Vagina (tissue), 2 donors: ENCODE data around the gene FARP2. TPM values are rescaled to one million over a fixed set of nuclear protein-coding genes. Genes with fewer than 3 reads are reported as not detected.

Experiments
- DNase-seq, 2 donors: peaks; one replicate each; pipeline ENCODE4 v3.0.0-alpha.2; 2017; ENCODE audit errors: extremely low spot score in 2 of 2
- H3K27ac ChIP-seq: fragments of 200-600 bp; sonication (generic); one replicate; pipeline ENCODE4 v1.5.1; 2019
- H3K27me3 ChIP-seq: fragments of 200-600 bp; sonication (generic); one replicate; pipeline ENCODE4 v1.5.1; 2019
- H3K36me3 ChIP-seq, 2 donors: fragments of 200-600 bp; sonication (generic); one replicate each; pipeline ENCODE4 v1.5.1; 2017 to 2019
- H3K4me1 ChIP-seq: fragments of 200-600 bp; sonication (generic); one replicate; pipeline ENCODE4 v1.5.1; 2019
- H3K4me3 ChIP-seq, 2 donors: fragments of 200-600 bp; sonication (generic); 1 replicate in 1 of 2; 2 replicates in 1 of 2; pipeline ENCODE4 v1.5.1; 2016 to 2019
- H3K9me3 ChIP-seq: fragments of 200-600 bp; sonication (generic); one replicate; pipeline ENCODE4 v1.5.1; 2019
- CTCF ChIP-seq, 3 experiments: fragments of 450-650 bp in 2 of 3; fragments of 200-600 bp in 1 of 3; sonication (generic) in 1 of 3; IDR thresholded peaks; one replicate each; pipeline ENCODE4 v1.5.1; 2017 to 2019; ENCODE audit warnings: antibody characterized with exemption in 3 of 3, mild to moderate bottlenecking in 2 of 3, moderate library complexity in 2 of 3
- POLR2A ChIP-seq, 2 donors: fragments of 450-650 bp; IDR thresholded peaks; one replicate each; pipeline ENCODE4 v1.6.1; 2017; ENCODE audit warnings: antibody characterized with exemption in 2 of 2, mild to moderate bottlenecking in 2 of 2, moderate library complexity in 2 of 2
- POLR2AphosphoS5 ChIP-seq, 2 donors: sonication (generic); formaldehyde crosslinking; IDR thresholded peaks; one replicate each; pipeline ENCODE4 v1.9.0; 2017; ENCODE audit warnings: antibody characterized with exemption in 2 of 2, mild to moderate bottlenecking in 2 of 2, low read depth in 1 of 2; ENCODE audit not compliant: insufficient read depth in 1 of 2
- intact Hi-C: fragments of 100-400 bp; cut with DNase I; formaldehyde crosslinking; loops from one replicate; pipeline ENCODE4 v1.15.1; 2023
- total RNA-seq: library from RNA; depleted of rRNA; stranded (reverse); fragments of >200 nt; gene quantifications from one replicate; pipeline ENCODE4 v1.2.3, GENCODE V29; 2016

FARP2 gene
- total RNA-seq, 1 donor from 2014 or later: 32.9 TPM

- no peak overlapping the region for H3K27ac ChIP-seq
- H3K27me3 ChIP-seq: no peaks in the 10 kb centered on the region
- intact Hi-C loops: no loop called here
- no peak for DNase-seq
- H3K4me3 ChIP-seq: no peak overlapping the region
- no peaks in the 10 kb centered on the region for H3K9me3 ChIP-seq
- TF ChIP-seq POLR2AphosphoS5 (IDR thresholded peaks at IDR 0.05; ENCODE audit: insufficient read depth in 1 of 2, low read depth in 1 of 2) (no peak), CTCF (IDR thresholded peaks at IDR 0.05) (no peak), POLR2A (IDR thresholded peaks at IDR 0.05) (no peak)
- peaks cover 18% of the 10 kb centered on the region for H3K4me1 ChIP-seq
- peaks cover 0 to 12% of the 10 kb centered on the region in 2 donors for H3K36me3 ChIP-seq
Observed at GRCh38 chr2:241500431-241500975, 144.4 kb downstream of the FARP2 start.

GRCh38 chr2:241501099-241501541, 145.0 kb downstream of the FARP2 start:
- TF ChIP-seq POLR2A (IDR thresholded peaks at IDR 0.05) (no peak), POLR2AphosphoS5 (IDR thresholded peaks at IDR 0.05; ENCODE audit: insufficient read depth in 1 of 2, low read depth in 1 of 2) (no peak), CTCF (IDR thresholded peaks at IDR 0.05) (no peak)
- H3K9me3 ChIP-seq: no peaks in the 10 kb centered on the region
- intact Hi-C loops: no loop called here
- H3K4me1 ChIP-seq: peaks cover 24% of the 10 kb centered on the region
- peaks cover 0 to 6% of the 10 kb centered on the region in 2 donors for H3K36me3 ChIP-seq
- no peaks in the 10 kb centered on the region for H3K27me3 ChIP-seq
- H3K27ac ChIP-seq: no peak overlapping the region
- no peak overlapping the region for H3K4me3 ChIP-seq
- no peak for DNase-seq

- DNase-seq: no peak
- Histone ChIP-seq H3K9me3 (no peaks in the 10 kb centered on the region), H3K36me3 (peaks cover 0 to 3% of the 10 kb centered on the region in 2 donors), H3K4me3 (no peak overlapping the region), H3K27ac (no peak overlapping the region), H3K27me3 (no peaks in the 10 kb centered on the region), H3K4me1 (peaks cover 28% of the 10 kb centered on the region)
- intact Hi-C loops: no loop called here
- TF ChIP-seq CTCF (IDR thresholded peaks at IDR 0.05) (no peak), POLR2A (IDR thresholded peaks at IDR 0.05) (no peak), POLR2AphosphoS5 (IDR thresholded peaks at IDR 0.05; ENCODE audit: insufficient read depth in 1 of 2, low read depth in 1 of 2) (no peak)
Observed at GRCh38 chr2:241501551-241501950, 145.5 kb downstream of the FARP2 start.

- no peaks in the 10 kb centered on the region for H3K27me3 ChIP-seq
- no peak overlapping the region for H3K27ac ChIP-seq
- peaks cover 36% of the 10 kb centered on the region for H3K4me1 ChIP-seq
- TF ChIP-seq CTCF (IDR thresholded peaks at IDR 0.05) (no peak), POLR2AphosphoS5 (IDR thresholded peaks at IDR 0.05; ENCODE audit: insufficient read depth in 1 of 2, low read depth in 1 of 2) (no peak), POLR2A (IDR thresholded peaks at IDR 0.05) (no peak)
- H3K4me3 ChIP-seq: no peak overlapping the region
- peaks cover 0 to 3% of the 10 kb centered on the region in 2 donors for H3K36me3 ChIP-seq
- no peaks in the 10 kb centered on the region for H3K9me3 ChIP-seq
- intact Hi-C loops: no loop called here
- DNase-seq: no peak
Observed at GRCh38 chr2:241502281-241502680, 146.2 kb downstream of the FARP2 start.

- intact Hi-C loops: no loop called here
- peaks cover 41% of the 10 kb centered on the region for H3K4me1 ChIP-seq
- peaks cover 0 to 3% of the 10 kb centered on the region in 2 donors for H3K36me3 ChIP-seq
- no peaks in the 10 kb centered on the region for H3K9me3 ChIP-seq
- TF ChIP-seq POLR2AphosphoS5 (IDR thresholded peaks at IDR 0.05; ENCODE audit: insufficient read depth in 1 of 2, low read depth in 1 of 2): no peak
- no peak for TF ChIP-seq POLR2A (IDR thresholded peaks at IDR 0.05)
- no peak for TF ChIP-seq CTCF (IDR thresholded peaks at IDR 0.05)
- no peak overlapping the region for H3K4me3 ChIP-seq
- no peak overlapping the region for H3K27ac ChIP-seq
- no peaks in the 10 kb centered on the region for H3K27me3 ChIP-seq
- DNase-seq: no peak
Observed at GRCh38 chr2:241503776-241504392, 147.8 kb downstream of the FARP2 start.
